Measurements from ENCODE around the gene ADCY5.

ADCY5 gene

DNA sequence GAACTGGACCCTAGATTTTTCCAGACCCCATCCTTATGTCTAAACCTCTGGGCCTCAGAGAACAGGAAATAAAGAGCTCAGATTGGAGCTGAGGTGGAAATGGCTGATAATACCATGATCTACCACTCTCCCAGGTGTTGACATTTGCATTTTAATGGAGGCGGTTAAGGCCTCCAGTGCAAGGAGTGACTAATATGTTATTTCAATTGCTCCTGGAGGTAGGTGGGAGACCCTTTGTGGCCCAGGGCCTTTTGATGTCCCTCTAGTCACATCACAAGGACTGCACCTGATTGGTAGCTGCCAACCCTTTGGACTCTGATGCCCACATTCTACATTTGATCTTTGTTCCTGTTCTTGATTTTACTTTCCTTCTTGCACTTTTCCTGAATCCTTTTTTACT lies 9.0 kb upstream of the ADCY5 start:
- no peak for DNase-seq

DNA sequence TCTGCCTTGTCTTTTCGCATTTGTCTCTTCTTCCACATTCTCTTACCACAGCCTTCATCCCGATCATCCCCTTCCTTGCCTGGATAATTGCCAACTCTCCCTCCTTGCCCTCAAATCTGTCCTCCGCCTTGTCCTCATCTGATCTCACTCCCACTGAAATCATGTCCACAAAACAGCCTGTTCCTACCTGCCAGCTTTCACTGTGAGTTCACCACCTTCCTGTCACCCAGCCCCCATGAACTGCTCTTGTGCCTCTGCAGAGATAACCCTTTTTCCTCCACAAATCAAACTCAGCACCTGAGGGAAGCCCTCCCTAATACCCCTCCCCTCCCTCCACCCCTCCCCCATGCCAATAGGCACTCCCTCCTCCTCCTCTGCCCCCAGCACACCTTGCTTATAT lies 4.8 kb upstream of the ADCY5 start:
- DNase-seq: no peak

DNA sequence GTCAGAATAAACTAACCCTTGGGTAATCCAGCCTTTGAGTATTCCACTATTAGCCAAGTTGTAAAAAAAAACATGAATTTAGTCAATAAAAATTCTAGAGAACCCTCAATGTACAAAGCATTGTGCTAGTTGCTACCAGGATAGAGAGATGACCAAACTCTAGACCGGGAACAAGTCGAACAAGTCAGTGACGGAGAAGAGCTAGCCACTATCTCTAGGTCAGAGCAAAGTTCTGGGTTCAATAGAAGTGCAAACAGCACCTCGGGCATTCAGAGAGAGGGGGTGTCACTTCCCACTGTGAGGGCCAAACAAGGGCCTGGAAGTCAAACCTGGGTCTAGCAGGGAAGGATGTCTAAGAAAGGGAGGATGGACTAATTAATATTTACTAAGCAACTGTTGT lies 2.3 kb upstream of the ADCY5 start:
- DNase-seq: no peak

DNA sequence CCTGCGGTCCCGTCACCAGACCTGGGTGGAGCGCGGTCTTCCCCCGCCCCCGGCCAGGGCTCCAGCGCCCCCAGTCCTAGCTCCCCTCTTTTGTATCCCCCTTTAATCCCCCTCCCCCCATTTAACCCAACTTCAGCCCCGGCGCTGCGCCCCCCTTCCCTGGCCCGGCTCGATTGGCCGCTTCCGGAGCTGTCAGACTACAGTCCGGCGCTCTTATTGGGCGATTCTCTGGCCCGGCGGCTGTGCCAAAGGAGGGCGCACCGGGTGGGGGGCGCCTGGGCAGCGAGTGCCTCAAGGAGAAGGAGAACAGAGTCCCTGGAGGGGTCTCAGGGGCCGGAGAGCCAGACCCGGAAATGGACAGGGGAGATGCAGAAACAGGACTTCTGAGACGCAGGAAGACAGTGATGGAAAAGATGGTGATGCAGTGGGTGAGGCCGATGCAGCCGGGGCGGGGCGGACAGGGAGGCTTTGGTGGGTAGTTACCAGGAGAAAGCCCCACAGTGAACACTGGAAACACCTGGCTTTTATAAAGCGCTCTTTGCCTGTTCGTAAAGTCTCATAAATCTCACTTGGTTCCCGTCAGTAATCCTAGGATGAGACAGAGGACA lies 1.2 kb upstream of the ADCY5 start:
- no peak for DNase-seq

DNA sequence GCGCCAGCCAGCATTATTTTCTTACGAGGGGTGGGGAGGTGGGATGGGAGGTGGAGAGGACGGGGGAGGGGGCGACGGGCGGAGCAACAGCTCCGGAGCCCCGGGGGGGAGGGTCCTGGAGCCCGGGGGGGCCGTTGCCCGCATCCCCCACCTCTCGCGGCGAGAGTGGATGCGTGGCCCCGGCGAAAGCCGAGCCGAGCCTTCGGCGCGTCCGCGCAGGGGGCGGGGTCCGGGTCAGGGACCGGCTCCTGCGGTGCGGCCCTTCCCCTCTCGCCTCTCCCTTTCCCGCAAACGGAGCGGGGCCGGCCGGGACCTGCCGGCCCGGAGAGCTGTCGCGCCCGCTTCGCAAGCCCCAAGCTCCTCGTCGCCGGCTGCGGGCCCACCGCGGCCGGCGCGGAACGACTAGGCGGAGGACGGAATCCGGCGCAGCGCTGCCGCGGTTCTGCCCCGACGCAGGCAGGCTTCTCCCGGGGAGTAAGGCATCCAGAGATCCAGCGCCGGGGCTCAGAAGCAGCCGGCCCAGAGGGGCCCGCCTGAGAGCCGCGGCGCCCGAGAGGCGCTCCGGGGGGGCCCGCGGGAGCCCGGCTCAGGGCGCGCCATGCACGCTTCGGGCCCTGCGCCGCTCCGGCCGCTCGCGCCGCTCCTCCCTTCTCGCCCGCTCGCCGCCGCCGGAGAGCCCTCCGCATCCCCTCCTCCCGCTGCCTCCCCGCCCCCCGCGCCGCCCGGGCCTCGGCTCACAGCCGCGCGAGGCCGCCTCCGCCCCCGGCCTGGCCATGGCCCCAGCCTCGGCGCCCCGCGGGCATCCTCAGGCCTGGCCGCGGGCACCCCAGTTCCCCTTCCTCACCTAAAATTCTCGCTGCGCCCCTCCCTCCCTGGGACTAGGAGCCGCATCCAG lies 459 bp upstream of the ADCY5 start:
- peak; percentile 58 for DNase-seq

DNA sequence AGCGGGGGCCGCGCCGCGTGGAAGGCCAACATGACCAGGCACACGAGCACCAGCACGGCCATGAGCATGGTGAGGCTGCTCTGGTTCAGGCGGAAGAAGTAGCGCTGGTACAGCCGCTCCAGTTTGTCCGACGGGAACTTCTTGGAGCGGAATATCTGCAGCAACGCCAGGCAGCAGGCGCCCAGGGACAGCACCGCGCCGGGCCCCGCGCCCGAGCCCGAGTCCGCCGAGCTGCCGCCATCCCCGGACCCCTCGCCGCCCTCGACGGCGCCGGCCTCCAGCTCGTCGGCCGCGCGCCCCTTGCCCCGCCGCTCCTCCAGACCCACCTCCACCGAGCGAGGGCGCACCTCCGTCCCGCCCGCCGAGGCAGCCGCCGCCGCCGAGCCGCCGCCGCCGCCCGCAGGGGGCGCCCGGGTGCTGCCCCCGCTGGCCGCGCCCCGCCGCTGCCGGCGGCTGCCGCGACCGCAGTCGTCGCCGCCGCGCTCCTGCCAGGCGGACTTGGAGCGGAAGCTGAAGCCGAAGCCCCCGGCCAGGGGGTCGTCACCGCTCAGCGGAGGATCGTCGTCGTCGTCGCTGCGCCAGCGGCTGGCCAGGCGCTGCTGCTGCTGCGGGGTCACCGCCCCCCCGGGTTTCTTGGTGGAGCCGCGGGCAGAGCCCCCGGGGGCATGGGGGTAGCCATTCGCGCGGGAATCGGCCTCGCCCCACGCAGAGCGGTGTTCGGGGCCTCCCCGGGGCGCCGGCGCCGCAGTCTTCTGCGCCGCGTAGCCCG lies 957 bp downstream of the ADCY5 start:
- peak; percentile 79 for DNase-seq

DNA sequence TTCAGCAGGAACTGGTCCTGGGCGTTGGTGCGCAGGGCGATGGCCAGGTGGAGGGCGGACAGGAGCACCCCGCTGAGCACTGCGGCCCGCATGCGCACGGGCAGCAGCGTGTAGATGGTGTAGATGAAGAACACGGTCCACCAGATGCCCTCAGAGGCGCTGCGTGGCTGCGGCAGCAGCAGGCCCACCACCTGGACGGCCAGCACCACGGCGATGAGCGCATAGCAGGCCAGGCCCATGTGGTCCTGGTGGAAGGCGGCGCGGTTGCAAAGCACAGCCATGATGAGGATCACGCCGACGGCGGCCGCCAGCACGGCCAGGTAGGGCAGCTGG lies 1.5 kb downstream of the ADCY5 start:
- no peak for DNase-seq

DNA sequence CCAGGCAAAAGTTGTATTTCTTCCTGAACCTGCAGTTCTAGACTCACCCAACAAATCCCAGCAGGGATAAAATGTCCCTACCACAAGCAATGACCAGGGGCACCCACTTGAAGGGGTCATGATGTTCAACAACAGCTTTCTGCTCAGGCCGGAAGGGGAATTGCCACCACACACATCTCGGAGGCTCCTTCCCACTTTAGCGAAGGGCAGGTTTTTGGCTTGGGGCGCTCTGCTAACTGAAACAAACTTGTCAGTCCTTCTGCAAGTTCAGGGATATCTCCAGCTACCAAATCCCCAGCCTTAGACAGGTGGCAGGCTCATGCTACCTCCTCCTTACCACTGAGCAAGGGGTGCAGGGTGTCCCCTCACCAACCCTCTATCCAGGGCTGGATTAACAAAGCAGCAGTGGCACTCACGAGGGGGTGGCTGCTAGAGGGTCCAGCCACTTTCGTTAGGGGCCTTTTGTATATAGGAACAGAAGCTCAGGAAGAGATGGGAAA lies 2.2 kb downstream of the ADCY5 start:
- DNase-seq: no peak

DNA sequence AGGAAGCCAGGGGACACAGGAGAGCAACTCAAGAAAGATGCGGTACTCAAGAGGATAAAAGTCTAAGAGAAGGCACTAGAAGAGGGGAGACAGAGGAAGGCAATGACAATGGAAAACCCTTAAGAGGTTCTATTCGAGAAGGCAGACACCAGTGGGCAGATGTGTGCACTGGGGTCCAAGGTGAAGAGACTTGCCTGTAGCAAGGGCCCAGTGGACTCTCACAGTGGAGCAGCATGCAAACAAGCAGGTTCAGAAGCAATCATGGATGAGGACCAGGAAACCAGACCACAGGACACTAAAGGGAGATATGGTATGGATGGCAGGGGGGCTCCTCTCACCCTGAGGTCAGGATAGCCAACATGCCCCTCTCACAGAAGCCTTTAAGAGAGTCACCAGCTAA lies 2.7 kb downstream of the ADCY5 start:
- DNase-seq: no peak

DNA sequence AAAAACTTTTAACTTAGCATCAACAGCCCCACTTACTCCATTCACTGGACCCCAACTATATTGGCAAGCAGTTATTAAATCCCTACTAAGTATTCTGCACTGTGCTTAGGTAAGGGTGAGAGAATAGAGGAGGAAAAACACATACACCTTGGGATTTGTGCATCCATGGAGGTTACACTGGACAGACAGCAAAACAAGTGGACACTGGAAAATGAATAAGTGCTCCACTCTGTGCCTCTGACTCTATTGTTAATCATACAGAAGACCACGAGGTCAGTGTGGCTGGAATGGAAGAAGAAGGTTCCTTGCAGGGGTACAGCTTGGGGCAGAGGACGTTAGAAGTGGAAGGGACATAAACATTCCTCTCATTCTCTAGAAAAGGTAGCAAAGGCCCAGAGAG lies 3.2 kb downstream of the ADCY5 start:
- DNase-seq: no peak

DNA sequence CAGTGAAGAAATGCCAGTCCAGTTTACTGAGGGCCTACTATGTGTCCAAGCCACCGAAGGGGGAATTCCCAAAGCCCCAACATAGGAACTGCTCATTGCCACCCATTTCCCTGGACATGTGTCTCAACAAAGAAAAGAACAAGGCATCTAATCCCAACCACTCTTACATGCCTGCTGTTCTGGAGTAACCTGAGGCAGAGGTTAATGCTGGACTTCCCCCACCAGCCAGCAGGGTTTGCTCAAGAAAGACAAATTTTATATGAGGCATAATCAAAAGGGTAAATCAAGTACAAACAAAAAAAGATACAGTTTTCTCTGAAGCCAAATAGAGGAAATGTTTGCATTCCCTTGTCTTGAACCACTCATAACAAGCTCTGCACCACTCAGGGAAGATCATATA lies 4.1 kb downstream of the ADCY5 start:
- no peak for DNase-seq

DNA sequence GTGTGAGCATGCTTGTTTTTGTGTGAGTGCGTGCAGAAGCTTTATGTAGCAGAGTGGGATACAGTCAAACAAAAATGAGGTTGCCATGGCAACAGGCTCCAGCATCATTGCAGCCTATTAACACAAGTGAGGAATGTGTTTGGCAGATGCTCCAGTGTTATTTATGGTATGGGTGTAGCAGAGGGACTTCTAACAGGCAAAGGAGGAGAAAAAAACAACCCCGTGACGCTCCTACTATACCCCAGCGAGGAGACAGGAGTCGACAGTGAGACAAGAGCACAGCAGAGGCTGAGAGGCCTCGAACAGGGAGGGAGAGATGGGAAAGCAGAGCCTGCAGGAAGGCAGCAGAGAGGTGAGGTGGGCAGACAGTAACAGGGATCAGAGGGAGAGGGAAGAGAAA lies 4.9 kb downstream of the ADCY5 start:
- DNase-seq: no peak

DNA sequence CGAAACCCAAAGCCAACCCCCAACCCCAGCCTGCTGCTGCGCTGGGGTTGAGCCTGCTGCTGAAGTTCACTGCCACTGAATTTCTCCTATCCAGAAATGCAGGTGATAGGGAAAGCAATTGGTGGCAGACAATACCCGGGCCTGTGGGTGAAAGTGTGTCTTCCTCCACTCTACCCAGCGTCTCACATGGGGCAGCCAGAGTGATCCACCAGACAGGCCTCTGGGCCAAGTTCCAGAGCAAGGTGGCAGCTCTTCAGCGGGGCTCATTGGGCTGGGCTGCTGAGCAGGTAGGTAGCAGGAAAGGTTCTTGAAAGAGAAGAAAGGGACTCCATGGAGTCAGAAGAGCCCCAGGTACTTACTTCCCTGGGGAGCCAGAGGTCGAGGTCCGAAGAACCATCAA lies 6.0 kb downstream of the ADCY5 start:
- no peak for DNase-seq

DNA sequence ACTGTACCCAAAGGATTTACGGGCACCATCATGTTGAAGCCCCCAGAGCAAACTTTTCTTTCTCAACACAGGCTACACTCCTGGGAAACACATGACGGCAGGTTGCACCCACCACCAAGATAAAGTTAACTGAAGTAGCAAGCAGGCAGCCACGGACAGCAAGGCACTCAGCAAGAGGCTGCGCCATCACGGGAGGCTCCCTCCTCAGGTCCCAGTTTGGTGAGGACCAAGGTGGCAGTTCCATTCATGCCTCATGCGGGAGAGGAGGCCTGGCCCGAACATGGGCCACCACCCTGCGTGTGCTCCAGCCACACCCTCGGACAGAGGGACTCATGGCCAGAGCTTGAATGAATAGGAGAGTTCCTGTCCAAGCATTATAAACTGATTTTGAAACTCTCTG lies 6.8 kb downstream of the ADCY5 start:
- DNase-seq: no peak

DNA sequence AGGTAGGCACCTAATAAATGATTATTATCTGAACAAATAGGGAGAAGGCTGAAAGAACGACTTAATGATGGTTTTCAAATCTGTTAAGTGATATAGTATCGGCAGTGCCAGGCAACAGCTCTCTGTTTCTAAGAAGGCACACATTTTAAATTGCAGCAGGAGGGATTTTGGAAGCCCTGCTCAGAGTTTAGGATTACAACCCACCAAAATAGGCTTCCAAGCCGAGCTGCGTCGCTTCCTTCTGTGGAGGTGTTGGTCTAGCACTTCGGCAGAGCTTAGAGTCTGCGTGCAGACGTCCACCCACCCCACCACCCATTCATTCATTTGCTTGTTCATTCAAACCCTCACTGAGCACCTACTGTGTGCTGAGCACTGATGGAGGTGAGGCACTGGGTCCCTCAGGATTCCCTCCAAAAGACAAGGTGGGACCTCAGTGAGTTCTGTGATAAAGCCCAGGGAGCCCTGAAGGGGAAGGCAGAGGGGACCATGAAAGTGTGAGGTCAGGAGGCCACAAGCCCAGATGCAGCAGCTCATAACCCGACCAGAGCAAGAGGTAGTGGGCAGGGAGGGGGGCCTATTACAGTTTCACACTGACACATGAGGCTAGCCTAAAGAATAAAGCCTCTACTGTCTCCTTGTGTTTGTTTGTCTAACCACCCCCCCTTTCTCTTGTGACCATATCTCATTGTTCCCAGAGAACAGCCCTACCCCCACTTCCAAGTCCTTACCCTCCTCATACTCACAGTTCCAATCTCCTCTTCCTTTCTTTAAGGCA lies 8.9 kb downstream of the ADCY5 start:
- DNase-seq: no peak

DNA sequence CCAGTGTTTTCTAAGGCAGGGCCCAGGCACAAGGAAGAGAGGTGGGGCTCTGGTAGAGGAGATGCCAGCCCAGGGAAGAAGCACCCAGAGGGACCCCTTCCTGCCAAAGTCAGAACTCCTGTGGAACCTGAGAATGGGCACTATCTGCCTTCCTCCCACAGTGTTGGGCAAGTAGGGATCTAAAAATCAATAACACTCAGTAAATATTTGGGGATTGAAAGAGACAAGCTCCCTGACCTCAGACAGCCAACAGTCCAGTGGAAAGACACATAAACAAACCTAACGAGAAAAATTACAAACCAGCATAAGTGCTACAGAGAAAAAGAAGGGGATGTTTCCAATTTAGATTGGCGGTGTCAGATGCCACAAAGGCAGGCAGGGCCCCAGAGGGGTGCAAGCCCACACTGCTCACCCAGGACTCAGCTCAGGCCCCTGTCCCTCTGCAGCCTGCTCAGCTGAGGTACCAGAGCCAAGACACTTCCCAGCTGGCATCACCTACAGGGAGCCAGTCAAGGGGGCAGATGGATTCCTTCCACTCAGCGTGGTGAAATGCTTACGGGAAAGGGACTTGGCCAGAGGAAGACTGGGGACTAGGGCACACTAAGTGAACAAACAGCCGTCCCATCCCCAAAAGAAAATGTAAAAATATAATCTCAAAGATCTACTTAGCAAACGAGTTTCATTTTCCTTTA lies 15.9 kb downstream of the ADCY5 start:
- DNase-seq: no peak

DNA sequence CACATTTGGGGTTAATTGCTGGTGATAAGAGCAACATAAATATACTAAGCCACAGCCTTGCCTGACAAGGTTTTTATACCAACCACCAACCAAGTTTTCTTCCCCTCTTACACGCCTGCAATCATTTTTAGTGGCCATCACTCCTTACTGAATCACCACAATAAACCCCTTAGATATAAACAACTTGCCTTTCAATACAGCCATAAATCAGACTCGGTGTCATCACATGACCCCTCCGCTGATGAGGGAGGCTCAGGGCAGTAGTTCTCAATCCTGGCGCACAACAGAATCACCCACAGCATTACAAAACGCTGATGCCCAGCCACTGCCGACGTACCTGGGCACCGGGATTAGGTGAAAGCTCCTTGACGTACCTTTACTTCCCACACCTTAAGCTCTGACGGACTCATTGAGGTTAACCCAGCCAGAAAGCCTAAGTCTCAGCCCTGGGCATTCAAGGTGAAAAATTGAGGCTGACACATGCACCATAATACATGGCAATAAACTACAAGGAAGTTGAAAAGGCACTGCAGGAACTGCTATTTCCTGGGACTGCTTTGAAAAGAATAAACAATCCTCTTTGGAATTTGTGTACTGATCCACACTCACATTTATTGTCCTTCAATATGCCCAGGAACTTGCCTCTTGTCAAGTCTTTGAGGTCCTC lies 17.1 kb downstream of the ADCY5 start:
- no peak for DNase-seq

DNA sequence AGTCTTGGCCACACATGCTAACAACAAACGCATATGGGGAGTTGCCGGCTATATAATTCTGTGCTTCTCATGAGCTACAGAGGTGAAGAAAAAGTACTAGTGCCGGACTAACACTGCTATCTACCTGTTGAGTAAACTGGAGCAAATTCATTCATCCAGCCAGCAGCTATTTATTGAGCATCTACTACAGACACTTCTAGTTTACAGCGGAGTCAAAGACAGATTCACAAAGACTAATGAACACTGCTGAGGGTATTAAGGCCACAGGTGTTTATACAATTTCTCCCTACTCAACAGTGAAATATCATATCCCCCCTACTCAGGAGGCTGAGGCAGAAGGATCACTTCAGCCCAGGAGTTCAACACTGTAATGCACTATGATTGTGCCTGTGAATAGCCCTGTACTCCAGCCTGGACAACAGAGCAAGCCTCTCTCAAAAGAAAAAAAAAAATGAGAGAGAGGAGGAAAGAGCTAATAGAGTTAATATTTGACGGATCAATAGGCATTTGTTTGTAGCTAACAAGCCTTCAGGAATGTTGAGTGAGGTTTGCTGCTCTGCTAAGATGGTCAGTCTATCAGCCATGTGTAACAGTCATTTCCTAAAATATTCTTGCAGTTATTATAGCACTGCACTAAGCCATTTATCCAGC lies 17.8 kb downstream of the ADCY5 start:
- no peak for DNase-seq

DNA sequence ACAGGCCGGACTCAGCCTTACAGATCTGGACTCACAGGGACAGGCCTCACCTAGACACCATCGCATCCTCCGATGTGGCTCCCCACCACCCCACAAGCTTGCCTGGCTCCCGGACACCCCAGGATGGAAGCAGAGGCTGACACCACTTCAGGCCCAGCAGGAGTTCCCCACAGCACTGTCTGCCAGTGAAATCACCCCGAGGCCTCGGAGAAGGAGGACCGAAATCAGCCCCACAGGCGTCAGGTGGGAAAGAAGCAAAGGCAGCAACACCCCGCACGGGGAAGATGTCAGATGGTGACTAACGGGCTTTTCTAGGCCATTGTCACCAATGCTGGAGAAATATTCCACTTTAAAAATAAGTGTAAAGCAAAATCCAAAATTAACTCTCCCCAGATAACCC lies 18.6 kb downstream of the ADCY5 start:
- no peak for DNase-seq

DNA sequence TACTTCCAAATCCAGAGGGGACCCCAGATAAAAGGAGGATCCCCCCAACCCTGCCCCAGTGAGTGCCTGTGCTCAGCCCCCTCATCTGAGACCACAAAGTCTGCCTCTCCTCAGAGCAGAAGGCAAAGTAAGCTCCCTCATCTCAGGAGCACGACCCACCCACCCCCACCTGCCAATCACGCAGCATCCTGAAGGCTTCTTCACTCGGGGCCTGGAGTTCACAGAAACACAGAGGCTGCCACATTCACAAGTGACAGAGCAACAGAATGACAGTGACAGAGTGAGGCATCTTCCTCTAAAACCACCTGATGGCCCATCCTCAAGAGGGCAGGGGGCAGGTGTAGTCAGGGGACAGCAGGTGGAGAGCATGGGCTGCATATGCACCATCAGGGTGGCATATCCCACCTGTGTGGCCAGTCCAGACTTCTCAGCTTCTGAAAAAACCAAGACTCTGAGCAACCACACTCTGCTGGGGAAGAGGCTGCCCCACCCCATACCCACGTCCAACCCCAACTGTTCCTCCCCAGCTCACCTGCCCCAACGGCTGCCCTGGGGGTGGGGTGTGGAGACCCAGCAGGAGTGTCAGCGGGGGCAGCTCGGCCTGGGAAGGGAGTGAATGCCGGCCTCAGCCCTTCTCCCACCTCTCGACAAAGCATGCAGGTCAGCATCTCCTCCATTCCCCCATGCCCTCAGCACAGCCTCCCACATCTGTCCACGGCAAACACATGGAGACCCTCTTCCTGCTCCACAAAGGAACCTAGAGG lies 19.3 kb downstream of the ADCY5 start:
- DNase-seq: no peak
